Stimulated activated naive CD4-positive, alpha-beta T cell treated with Interleukin-2 at 50 U/mL for 16 hours (primary cell): ENCODE data around the gene NUTM1.
"Not testable (repeated sequence)": the region's sequence is repeated elsewhere in the genome, so short reads cannot be mapped to it uniquely, and the experiment has no call there.

Experiments
- DNase-seq: peaks from one replicate; lab custom pipeline; 2025; lab: John Stamatoyannopoulos, UW

The NUTM1 gene

DNA sequence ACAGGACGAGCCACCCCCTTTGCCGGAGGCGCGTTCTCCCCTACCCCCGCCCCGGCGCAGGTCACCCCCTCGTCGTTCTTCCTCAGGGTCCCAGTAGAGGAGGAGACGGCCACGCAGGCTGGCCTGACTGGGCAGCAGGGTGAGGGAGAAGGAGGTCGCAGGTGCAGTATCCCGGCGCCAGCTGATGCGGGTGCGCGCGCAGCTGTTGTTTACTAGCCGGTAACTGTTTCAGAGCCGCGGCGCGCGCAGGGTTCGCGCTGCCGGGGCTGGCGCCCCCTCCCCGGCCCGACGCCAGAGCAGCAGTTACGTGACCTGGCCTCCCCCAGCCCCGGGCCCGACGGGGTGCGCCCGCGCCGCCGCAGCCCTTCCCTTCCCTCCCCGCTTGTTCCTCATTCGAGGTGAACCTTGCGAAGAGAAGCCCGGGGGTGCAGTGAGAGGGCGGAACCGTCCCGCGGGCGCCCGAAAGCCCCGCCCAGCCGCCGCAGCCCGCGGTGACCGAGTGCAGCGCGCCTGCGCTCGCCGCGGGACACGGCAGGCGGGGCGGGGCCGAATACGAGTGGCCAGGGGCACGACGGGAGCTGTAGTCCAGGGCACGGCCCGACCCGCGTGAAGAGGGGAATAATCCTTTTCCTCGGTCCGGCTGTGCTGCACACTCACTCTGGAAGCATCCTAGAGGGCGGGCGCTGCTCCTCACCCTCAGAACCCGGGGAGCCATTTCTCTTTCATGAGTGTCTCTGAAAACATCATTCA is 5.4 kb upstream of the NUTM1 start, which contains the start of gene SLC12A6:
SLC12A6 (minus strand) TSS at position 225 of the 750 bp plus-strand sequence. CDS start 1,101 bp downstream, outside the sequence.
- peak; percentile 89 for DNase-seq

DNA sequence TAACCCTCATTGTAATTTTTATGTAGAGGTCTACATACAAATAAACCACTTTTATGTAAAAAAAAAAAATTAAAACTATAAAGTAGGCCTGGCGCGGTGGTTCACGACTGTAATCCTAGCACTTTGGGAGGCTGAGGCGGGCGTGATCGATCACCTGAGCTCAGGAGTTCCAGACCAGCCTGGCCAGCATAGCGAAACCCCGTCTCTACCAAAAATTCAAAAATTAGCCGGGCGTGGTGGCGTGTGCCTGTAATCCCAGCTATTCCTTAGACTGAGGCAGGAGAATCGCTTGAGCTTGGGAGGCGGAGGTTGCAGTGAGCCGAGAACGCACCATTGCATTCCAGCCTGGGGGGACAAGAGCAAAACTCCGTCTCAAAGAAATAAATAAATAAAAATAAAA is 4.8 kb upstream of the NUTM1 start:
- DNase-seq, result no peak

DNA sequence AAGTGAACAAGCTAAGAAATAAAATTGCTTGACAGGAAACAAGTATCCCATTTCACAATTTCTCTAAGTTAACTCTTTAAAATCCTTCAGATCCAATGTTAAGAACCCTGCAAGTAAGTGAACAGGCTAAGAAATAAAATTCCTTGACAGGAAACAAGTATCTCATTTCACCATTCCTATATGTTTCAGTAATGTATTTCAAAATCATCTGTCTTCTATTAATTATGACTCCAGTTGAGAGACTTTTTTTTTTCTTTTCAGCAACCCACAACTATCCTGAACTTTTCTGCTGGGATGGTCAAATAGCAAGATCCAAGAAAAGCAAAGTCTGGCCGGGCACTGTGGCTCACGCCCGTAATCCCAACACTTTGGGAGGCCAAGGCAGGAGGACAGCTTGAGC is 3.2 kb upstream of the NUTM1 start:
- no peak for DNase-seq

DNA sequence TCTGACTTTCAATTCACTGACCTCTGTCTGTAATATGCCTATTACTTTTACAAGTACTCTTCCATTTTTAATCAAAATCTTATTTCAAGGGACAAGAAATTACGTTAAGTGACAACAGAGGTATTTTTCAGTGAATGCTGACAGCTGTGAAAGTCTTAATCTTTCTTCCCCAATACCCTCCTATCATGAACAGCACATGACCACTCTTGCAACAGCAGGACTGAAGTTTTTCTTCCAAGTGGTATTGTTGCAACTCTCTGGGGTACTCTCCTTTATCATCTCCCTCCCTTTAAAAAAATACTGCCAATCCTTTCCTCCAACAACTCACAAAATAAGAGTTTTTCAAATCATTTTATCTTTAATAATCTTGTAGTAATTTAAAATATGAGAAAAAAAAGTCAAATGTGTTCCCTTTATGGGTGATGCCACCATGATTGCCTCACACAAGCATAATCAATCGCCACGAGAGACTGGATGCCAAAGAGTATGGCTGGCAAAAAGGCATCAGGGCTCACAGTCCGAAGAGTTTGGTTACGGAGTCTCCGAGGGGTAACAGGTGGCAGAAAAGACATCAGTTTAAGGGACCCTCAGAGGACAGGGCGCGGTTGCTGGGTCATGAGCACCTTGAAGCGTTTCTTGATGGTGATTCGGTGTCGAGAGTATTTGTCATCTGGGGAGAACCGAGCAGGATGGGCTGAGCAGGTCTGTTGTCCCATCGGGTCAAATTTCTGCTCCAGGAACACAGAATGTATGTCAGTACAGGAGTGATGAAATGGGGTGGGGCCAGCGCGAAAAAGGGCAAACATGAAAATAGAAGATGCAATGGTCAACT is 1.5 kb upstream of the NUTM1 start:
- DNase-seq, result no peak

DNA sequence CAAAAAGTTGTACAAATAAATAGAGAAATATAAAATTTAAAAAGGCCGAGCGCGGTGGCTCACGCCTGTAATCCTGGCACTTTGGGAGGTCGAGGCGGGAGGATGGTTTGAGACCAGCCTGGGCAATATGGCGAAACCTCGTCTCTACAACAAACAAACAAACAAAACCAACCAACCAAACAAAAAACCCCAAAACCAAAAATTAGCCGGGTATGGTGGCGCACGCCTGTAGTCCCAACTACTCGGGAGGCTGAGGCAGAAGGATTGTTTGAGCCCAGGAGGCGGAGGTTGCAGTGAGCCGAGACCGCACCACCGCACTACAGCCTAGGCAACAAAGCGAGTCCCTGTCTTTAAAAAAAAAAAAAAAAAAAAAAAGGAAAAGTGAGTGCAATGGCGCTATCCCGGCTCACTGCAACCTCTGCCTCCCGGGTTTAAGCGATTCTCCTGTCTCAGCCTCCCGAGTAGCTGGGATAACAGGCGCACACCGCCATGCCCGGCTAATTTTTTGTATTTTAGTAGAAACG is 840 bp upstream of the NUTM1 start:
- not testable (repeated sequence) for DNase-seq

DNA sequence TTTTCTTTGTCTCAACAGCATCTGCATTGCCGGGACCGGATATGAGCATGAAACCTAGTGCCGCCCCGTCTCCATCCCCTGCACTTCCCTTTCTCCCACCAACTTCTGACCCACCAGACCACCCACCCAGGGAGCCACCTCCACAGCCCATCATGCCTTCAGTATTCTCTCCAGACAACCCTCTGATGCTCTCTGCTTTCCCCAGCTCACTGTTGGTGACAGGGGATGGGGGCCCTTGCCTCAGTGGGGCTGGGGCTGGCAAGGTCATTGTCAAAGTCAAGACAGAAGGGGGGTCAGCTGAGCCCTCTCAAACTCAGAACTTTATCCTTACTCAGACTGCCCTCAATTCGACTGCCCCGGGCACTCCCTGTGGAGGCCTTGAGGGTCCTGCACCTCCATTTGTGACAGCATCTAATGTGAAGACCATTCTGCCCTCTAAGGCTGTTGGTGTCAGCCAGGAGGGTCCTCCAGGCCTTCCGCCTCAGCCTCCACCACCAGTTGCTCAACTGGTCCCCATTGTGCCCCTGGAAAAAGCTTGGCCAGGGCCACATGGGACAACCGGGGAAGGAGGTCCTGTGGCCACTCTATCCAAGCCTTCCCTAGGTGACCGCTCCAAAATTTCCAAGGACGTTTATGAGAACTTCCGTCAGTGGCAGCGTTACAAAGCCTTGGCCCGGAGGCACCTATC is 5.0 kb downstream of the NUTM1 start:
- no peak for DNase-seq

DNA sequence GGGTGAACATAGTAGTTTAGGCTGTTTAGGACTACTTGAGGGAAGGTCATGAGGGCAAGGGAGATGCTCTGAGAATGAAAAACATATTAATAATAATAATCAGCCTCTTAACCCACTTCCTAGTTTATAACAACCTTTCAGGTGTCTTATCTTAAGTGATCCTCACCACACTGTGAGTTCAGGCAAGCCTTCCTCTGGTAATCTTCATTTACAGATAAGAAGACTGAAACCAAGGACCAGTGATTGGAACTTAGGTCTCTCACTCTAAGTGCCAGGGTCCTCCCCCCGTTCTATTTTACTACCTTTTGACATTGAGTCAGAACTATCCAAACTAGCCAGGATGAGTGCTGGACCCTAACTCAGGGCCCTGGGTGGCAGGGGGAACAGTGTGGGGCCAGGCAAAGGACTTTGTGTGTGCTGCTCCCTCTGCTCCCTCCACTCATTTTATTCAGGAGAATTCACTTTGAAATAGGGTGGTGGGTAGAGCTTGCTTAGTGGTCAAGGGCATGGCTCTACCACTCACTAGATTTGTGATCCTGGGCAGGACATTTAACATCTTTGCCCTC is 5.7 kb downstream of the NUTM1 start:
- no peak for DNase-seq

DNA sequence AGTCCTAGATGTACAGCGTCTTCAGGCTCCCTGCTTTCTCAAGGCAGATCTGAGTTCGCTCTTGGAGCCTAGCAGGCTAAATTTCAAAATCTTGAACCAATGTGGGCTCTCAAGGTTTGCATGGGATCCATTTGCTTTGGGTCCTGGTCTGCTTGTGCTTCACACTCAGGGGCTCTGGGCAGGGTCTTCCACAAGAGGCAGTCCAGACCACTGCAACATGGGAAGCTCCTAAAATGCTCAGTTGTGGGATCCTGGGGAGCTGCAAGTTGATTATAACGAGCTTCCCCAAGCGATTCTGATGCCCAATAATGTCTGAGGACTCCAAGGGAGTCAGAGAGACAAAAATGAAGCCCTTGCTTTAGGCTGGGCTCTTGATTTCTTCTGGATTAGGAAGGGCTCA is 6.7 kb downstream of the NUTM1 start:
- no peak for DNase-seq

DNA sequence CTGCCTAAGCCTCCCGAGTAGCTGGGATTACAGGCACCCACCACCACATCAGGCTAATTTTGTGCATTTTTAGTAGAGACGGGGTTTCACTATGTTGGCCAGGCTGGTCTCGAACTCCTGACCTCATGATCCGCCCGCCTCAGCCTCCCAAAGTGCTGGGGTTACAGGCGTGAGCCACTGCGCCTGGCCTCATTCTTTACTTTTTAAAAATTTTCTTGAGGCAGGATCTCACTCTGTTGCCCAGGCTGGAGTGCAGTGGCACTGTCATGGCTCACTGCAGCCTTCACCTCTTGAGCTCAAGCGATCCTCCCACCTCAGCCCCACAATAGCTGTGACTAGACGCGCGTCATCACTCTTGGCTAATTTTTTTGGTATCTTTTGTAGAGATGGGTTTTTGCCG is 9.9 kb downstream of the NUTM1 start:
- DNase-seq, result not testable (repeated sequence)

DNA sequence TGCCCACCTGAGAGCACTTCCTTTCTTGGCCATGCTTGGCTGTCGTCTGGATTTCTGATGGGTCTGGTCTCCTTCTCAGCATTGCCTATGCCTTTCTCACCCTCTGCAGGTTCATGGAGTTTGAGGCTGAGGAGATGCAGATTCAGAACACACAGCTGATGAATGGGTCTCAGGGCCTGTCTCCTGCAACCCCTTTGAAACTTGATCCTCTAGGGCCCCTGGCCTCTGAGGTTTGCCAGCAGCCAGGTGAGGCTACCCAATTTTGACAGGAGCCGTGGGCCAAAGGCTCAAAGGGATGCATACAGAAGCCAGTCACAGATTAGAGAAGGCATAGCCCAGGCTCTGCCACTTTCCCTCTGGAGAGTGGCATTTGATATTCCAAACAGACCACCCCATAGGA is 10.5 kb downstream of the NUTM1 start:
- DNase-seq, result no peak

DNA sequence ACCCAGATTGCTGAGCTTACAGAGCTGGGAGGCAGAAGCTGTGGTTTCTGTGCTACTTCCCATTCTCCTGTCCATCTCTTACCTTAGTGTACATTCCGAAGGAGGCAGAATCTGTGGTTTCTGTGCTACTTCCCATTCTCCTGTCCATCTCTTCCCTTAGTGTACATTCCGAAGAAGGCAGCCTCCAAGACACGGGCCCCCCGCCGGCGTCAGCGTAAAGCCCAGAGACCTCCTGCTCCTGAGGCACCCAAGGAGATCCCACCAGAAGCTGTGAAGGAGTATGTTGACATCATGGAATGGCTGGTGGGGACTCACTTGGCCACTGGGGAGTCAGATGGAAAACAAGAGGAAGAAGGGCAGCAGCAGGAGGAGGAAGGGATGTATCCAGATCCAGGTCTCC is 11.2 kb downstream of the NUTM1 start:
- no peak for DNase-seq

DNA sequence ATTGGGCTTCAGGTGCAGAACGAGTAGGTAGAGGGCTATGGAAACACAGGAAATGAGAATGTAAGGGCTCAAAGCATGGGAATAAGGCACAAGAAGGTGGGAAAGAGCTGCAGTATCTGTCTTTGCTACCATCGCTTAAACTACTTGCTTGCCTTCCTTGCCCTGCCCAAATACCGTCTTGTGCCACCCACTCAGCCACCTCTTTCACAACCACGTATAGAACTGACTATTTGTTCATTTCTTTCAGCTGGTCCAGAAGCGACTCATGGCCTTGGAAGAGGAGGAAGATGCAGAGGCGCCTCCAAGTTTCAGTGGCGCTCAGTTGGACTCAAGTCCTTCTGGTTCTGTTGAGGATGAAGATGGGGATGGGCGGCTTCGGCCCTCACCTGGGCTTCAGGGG is 12.1 kb downstream of the NUTM1 start:
- no peak for DNase-seq

DNA sequence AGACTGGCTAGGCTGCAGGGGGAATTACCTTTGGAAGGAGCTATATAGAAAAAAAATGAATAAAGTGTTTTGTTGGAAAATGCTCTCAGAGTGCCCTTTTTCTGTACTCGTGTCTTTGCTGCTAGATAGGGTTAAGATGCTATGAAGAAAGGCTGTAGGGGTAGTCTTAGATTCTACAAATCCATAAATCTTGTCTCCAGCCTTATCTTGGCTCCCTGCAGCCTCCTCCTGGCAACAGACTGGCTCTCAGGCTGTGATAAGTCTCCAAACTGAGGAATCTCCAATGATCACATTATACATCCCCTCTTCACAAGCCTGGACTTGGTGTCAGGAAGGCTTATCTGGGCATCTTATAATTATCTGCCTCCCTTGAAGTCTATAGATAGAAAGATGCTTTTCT is 14.5 kb downstream of the NUTM1 start:
- DNase-seq, result no peak

DNA sequence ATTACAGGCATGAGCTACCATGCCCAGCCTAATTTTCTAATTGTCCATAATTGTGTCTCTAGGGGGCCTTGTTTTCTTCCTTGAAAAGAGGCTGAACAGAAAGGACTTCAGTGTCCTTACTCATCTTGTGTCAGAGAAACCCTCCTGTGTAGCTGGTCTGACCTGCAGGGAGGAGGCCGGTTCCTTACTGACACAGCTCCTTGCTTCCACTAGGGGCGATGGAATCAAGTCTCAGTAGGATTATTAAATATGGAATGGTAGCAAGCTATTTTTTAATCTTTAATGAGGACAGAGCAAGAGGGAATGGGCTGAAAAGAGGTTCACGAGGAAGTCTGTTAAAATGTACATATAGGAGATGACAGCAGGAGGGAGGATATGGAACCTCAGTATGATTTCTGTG is 15.3 kb downstream of the NUTM1 start:
- DNase-seq, result no peak

DNA sequence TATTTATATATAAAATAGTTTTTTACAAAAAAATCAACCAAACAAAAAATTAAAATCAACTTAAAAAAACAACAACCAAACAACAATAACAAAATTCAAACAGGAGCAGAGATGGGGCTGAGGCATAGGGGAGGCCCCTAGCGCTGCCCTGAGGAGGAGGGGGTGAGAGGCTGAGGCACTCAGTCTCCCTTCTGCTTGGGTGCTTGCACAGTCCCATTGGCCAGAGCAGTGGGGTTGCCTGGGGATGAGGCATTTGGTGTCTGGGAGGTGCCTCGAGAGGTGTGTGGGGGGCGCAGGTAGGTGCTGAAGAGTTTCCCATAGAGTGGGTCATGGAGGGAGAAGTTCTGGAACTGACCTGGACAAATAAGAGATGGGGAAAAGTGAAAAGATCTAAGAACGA is 15.8 kb downstream of the NUTM1 start:
- DNase-seq, result no peak

DNA sequence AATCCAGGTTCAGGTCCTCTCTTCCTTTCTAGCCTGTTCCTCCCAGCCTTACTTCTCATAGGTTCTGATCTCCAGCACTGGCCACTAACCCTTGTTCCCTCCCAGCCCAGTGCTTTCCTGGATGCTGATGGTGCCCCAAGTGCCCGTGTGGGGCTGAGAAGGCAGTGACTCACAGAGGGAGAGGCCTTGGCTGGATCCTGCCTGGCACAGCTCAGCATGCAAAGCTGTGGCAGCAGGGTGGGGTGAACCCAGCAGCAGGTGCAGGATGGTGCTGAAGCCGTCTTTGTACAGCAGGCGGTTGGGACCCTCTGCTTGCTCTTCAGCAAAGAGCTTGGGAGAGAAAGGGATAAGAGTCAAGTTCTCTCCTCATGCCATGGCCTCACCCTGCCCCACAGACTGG is 16.3 kb downstream of the NUTM1 start:
- DNase-seq, result no peak

DNA sequence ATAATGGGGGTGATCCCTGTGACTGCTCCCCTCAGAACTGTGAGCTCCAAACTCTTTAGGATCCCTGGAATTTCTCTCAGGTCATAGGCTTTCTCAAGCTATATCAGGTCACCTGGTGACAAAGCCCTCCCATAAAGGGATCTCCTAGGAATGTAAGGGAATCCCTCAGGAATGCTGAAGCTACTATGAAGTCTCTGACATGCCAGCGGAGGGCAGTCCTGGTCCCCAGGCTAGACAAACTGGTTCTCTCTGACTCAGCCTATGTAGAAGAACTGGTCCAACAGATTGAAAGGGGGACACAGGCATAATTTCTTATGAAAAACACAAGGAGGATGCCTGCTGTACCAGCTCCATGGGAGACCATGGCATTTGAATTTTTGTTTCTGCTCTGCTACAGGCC is 17.2 kb downstream of the NUTM1 start:
- no peak for DNase-seq

DNA sequence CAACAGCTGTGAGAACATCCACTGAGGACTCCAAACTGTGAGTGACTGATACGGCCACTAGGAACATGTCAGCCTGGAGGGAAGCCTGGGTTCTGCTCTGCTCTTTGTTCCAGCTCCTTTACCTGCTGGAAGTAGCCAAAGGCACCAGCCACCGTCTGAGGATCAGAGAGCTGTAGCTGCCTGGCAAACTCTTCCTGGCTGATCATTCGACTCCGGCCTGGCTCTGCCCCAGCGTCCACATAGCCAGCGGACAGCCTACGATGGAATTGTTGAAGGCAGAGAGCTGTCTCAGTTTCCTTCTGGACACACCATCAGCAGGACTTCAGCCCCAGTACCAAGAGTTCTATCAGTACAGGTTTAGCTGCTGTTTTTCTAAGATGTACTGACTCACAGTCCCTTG is 18.2 kb downstream of the NUTM1 start:
- no peak for DNase-seq

DNA sequence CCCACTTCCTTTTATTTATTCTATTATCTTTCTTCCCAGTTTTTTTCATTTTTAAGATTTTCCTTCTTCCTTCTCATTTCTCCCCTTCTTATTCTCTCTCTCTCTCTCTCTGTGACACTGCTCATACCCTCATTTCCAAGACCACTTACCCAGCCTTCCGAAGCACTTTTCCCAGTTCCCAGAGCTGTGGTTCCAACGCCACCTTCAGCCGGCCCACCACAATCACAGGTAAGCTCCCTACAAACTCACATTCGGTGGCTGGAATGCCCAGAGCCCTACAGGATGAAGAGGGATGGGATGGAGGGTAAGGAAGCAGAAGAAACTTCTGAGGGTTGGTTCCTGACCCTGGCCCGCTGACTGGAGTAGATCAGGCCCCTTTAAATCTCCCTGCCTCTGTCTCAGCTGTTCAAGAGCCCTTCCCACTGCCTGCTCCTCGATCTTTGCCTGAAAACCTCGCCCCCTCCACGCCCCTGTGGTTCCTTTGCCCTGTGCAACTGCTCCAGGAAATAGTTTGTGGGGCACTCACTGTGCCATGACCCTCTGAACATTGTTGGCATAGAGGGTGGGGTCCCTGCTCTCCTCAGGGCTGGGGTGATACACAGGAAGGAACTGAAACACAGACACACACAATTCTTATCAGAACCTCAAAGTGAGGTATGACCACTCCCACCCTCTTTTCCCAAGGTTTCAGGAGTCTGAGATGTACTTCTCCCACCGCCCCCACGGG is 19.1 kb downstream of the NUTM1 start:
- DNase-seq, result no peak

DNA sequence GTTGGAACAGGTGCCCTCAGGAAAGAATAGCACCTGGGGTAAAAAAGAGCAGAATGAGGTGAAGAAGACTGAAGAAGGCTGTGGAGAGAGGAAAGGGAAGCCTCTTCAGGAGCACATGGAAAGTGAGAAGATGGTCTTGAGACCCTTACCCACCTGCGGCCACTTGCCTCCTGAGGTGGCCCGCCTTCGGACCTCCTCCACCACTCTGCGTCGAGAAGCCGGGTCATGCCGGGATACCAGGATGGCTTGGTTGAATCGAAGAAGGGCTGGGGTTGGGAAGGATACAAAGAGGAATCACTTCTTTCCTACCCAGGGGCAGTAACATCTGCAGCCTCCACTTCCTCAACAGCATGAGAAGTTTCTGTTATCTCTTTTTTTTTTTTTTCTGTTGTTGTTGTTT is 20.9 kb downstream of the NUTM1 start:
- DNase-seq, result no peak

DNA sequence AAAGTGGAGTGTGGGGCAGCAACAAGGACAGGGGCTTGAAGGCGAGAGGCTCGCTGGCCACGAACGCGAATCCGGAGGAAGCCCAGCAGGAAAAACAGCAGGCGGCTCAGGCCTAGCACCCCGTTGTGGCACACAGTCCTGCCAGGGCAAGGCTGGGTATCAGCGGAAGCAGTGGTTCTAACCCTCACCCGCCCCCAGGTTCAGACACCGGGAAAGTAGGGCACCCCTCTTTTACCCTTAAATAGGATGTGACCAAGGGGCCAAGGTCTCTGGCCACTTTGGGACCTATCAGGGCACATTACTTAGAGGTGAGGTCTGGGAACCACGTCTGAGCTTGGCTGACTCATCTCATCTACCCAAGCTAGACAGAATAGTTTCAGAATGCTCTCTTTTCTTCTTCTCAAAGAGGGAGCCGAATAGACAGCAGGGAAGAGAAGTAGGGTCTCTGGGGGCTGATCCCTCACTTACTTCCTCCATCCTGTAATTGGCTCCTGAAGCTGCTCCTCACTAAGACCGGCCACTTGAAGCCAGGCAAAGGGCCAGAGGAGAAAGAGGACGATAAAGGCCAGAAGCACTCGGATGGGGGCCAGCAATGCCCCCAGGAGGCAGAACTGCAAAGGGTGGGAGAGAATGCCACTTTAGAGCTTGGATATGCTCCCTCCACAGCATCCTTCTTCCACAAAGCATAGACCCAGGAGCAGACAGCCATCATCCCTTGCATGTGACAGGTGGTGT is 22.1 kb downstream of the NUTM1 start:
- peak; percentile 12 for DNase-seq
